ENCODE data around the gene SPRY1. TPM values are rescaled to one million over a fixed set of nuclear protein-coding genes. Genes with fewer than 3 reads are reported as not detected.

SPRY1 gene
- total and polyA plus RNA-seq, 2 of the 8 experiments (the other 6 are each of a cell fraction or from before 2014, with no cell fraction given): 11.7 to 56.2 TPM

DNA sequence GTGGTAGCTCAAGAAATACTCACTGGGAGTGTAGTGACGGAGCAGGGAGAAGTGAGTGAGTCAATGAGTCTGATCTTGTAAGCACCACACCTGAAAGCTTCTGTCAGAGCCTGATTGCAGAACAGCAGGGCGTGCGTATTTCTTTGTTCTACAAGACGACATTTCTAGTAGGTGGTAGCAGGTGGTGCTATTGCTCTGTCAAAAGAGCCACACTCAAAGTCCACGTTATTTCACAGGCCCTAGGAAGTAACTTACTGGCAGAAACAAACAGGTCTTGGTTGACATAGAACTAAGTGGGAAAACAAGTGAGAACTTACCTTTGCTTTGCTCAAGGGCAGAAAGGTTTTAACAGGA, 46.4 kb upstream of the SPRY1 start:
- H4K8ac ChIP-seq (ENCODE audit: extremely low read depth, insufficient read depth, low read length): no peak overlapping the region
- no peak overlapping the region for H2AK5ac ChIP-seq (ENCODE audit: low read depth, low read length)
- peak; percentile 83 for FAIRE-seq
- H4K5ac ChIP-seq (ENCODE audit: insufficient read length, low read depth, low read length): no peak overlapping the region
- H3K36me3 ChIP-seq (ENCODE audit: control insufficient read depth in 2 of 4, insufficient read depth in 4 of 4, low read length in 3 of 4): no peaks in the 10 kb centered on the region
- H3K56ac ChIP-seq (replicated peaks; ENCODE audit: insufficient read length, low read depth, low read length): no peak overlapping the region
- no peak overlapping the region for H2BK12ac ChIP-seq (ENCODE audit: low read depth, low read length)
- peaks cover 0 to 2% (median 0%) of the 10 kb centered on the region in 4 experiments; a peak in 2 of 7 replicates for H3K4me1 ChIP-seq (replicated peaks in 1 of 4; ENCODE audit: control insufficient read depth in 3 of 4, insufficient read depth in 4 of 4, low read length in 3 of 4)
- 22% methylated on average over 5 of the region's 5 CpGs; no CpG with 5 or more reads in 1 of the 2 experiments for WGBS, 2 experiments (ENCODE audit: extremely low coverage in 1 of 2, insufficient coverage in 1 of 2, insufficient read length in 1 of 2, insufficient replicate concordance in 2 of 2, low coverage in 1 of 2, low lambda C conversion rate in 2 of 2, missing lambda C conversion rate in 1 of 2)
- H3K9me3 ChIP-seq (ENCODE audit: insufficient read depth in 2 of 2, low read depth in 1 of 2, low read length in 1 of 2): no peaks in the 10 kb centered on the region
- H3K79me2 ChIP-seq (ENCODE audit: control insufficient read depth in 1 of 2, insufficient read depth in 2 of 2, low read length in 2 of 2): no peaks in the 10 kb centered on the region
- H3K23ac ChIP-seq (ENCODE audit: insufficient read length): no peak overlapping the region
- no peak overlapping the region for H3K14ac ChIP-seq (ENCODE audit: insufficient read length)
- no peak overlapping the region for H2BK5ac ChIP-seq (ENCODE audit: low read depth, low read length)
- H4K20me1 ChIP-seq (replicated peaks in 1 of 2; ENCODE audit: control insufficient read depth in 1 of 2, insufficient read depth in 2 of 2, low read length in 2 of 2): no peaks in the 10 kb centered on the region
- no peak overlapping the region for H3K4me2 ChIP-seq (ENCODE audit: insufficient read depth in 1 of 2, low read depth in 2 of 2, low read length in 2 of 2)
- H3K4ac ChIP-seq (replicated peaks; ENCODE audit: insufficient read length, low read depth, low read length): no peak overlapping the region
- H3K23me2 ChIP-seq (ENCODE audit: low read depth, low read length): no peaks in the 10 kb centered on the region
- H2BK120ac ChIP-seq (replicated peaks; ENCODE audit: low read depth, low read length): no peak overlapping the region
- CTCF ChIA-PET (ENCODE audit: partially characterized antibody): interaction anchor here (0.5 to 5.3 kb wide), 23 partner anchors 9 to 914 kb away, joined by 3 to 48 read pairs (median 4); no protein-coding TSS in a partner anchor
- H2AFZ ChIP-seq (ENCODE audit: low read length): no peak overlapping the region
- DNase-seq (ENCODE audit: low read depth in 1 of 2, low spot score in 2 of 2): peak in 1 of 2 experiments; percentile 41
- H3K27ac ChIP-seq (ENCODE audit: low read depth, low read length): no peak overlapping the region
- POLR2A ChIA-PET (ENCODE audit: partially characterized antibody): interaction anchor here (0.6 kb wide), 1 partner anchor 226 kb away, joined by 3 read pairs; no protein-coding TSS in a partner anchor
- no peaks in the 10 kb centered on the region for H3K27me3 ChIP-seq (replicated peaks in 1 of 4; ENCODE audit: control insufficient read depth in 3 of 4, extremely low read depth in 1 of 4, insufficient read depth in 3 of 4, low read length in 3 of 4)
- no peak overlapping the region for H2BK15ac ChIP-seq (ENCODE audit: low read length)
- no peak overlapping the region for H2BK20ac ChIP-seq (ENCODE audit: low read length)
- H3K18ac ChIP-seq (ENCODE audit: extremely low read depth, low read length): no peak overlapping the region
- H3K4me3 ChIP-seq (ENCODE audit: extremely low read depth in 1 of 4, insufficient read depth in 2 of 4, low read depth in 3 of 4, low read length in 4 of 4): no peak overlapping the region
- H3K9ac ChIP-seq (replicated peaks in 1 of 4; ENCODE audit: extremely low read depth in 1 of 4, low read depth in 3 of 4, low read length in 3 of 4): no peak overlapping the region
- H4K91ac ChIP-seq (replicated peaks; ENCODE audit: insufficient read length, low read length): no peak overlapping the region
- H3K79me1 ChIP-seq (ENCODE audit: low read depth, low read length): no peaks in the 10 kb centered on the region
- TF ChIP-seq KDM5A (IDR thresholded peaks at IDR 0.05; ENCODE audit: low read length) (no peak), HDAC6 (IDR thresholded peaks at IDR 0.05; ENCODE audit: low read depth, low read length) (no peak), SP1 (IDR thresholded peaks at IDR 0.05; ENCODE audit: low read depth, low read length) (no peak), BACH1 (IDR thresholded peaks at IDR 0.05; ENCODE audit: low read length) (no peak), SAP30 (IDR thresholded peaks at IDR 0.05; ENCODE audit: insufficient read depth, insufficient replicate concordance, low read length) (no peak), PHF8 (conservative IDR thresholded peaks at IDR 0.05; ENCODE audit: low read depth, low read length) (no peak), SIN3A (conservative IDR thresholded peaks at IDR 0.05 in 1 of 2, IDR thresholded peaks at IDR 0.05 in 1 of 2; ENCODE audit: low read depth in 1 of 2, low read length in 2 of 2) (peak in 1 of 2 experiments; percentile 76; a peak in 2 of 4 replicates), TCF12 (IDR thresholded peaks at IDR 0.05; ENCODE audit: low read depth, low read length) (0 out of 2 replicates have a peak, but pooled peaks have one; percentile 37), CREB1 (IDR thresholded peaks at IDR 0.05) (peak; percentile 5; the same call in 1 of the 2 replicates), JUN (IDR thresholded peaks at IDR 0.05; ENCODE audit: low read depth, low read length) (no peak), POLR2A (IDR thresholded peaks at IDR 0.05; ENCODE audit: control extremely low read depth in 1 of 2, low read depth in 2 of 2, low read length in 2 of 2) (no peak)
- TF ChIP-seq, protein P1, sequence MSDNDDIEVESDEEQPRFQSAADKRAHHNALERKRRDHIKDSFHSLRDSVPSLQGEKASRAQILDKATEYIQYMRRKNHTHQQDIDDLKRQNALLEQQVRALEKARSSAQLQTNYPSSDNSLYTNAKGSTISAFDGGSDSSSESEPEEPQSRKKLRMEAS (IDR thresholded peaks at IDR 0.05): peak; percentile 16; the same call in 1 of the 2 replicates
